ENCODE results near the gene MAGI1.

Gene MAGI1

DNA sequence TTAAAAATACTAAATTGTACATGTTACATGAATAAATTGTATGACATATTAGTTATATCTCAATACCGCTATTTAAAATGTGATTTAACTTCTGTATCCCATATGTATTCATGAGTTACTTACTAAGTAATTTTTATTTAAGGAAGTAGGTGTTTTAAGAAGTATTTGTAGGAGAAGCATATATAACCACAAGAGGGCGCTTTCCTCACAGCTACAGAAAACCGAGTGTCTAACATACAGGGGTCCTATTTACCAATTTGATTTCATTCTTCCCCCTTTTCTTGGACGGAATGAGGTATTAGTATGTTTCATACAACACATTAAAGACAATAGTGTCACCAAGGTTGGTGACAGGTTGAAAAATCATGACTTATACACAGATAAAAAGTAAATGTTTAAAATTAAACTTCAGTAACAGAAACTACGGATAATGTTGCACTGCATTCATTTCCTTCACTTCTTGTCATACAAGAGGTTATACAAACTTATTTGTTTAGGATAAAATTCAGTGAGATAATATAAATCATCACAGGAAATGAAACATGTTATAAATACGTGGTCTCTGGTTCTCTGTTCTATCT lies 253.6 kb downstream of the MAGI1 start:
- no peak for DNase-seq

DNA sequence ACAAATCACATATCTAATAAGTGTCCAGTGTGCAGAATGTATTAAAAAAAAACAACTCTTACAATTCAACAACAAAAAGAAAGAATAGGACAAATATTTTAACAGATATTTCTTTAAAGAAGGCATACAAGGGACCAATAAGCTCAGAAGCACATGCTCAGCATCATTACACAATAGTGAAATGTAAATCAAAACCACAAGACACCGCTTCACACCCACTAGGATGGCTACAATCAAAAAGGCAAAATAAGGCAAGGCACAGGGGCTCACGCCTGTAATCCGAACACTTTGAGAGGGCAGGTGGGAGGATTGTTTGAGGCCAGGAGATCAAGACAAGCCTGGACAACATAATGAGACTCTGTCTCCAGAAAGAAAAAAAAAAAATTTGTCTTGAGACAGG lies 255.6 kb downstream of the MAGI1 start:
- no peak for DNase-seq

DNA sequence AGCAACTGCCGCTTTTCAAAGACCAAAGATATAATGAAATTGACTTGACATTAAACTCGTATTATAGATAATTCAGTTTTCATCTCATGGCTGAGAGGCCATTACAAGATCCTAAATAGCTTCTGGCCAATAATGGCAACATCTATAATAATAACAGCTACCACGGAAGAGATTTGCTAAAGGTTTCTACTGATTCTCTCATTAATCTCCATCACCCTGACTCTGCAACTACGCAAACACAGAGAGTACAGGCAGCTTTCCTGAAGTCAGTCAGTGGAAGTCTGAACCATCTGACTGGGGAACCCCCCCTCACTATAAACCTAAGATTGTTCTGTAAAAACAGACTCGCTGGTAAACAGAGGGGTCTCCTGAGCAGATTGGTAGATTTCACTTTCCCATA lies 257.1 kb downstream of the MAGI1 start:
- DNase-seq = no peak

DNA sequence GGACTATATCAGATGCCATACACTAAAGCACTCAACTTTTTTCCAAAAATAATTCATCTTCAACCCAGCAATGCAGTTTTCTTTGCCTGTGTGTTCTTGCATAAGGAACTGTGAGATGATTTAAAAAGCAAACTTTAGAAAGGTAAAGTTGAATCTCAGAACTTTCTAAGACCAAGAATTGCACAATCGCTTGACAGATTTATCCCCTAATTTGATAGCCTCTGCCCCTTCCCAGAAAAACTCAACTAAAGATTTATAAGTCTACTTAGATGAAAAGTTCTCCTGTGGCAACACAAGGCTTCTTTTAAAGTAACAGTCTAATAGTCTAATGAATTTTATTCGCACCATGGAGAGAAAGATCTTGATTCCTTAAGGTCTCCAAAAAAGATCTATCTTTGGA lies 259.3 kb downstream of the MAGI1 start:
- no peak for DNase-seq

DNA sequence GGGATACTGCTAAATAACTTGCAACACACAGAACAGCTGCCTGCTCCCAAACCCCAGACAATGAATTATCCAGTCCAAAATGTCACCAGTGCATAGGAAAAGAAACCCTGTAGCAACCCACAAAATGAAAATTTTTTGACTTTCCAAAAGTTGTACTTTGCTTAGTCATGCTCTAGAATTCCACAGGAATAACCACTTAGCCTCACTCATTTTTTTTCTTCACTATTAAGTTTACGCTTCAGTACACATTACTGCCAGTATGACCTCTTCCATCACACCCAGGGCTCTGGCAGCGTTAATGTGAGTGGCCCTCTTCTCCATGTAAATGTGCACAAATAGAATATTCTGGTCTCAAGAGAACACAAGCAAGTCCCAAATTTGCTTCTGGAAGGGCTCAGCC lies 259.8 kb downstream of the MAGI1 start:
- DNase-seq = no peak

DNA sequence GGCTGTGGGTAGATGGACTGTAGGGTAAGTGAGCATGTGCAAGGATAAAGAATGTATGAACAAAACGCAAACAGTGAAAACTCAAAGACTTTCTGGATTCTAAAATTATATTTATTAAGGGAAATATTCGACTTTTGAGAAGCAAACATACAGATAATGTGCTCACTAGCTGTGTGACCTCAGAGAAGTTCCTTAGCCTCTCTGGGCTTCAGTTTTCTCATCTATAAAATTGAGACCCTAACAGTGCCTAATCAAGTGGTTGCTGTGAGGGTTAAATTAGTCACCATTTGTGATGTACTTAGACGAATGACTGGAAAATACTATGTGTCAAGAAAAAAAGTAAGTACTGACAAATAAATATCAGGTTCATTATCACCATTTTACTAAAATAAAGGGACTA lies 261.7 kb downstream of the MAGI1 start:
- no peak for DNase-seq

DNA sequence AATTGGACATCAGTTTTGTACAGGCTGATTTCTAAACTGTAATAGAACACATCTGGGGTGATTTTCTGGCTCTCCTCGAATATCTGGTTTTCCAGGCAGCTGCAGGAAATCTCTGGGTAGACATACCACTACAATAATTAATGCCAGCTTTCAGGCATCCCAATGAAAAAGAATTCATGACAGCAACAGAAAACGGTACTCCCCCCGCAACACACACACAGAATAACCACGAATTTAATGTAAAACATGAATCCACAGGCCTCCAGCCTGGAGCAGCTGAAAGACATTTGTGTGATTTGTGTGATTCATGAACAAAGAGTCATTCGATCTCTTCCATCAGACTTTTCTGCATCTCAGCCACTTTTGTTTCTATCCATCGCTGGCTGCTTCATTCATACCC lies 262.2 kb downstream of the MAGI1 start:
- DNase-seq = no peak

DNA sequence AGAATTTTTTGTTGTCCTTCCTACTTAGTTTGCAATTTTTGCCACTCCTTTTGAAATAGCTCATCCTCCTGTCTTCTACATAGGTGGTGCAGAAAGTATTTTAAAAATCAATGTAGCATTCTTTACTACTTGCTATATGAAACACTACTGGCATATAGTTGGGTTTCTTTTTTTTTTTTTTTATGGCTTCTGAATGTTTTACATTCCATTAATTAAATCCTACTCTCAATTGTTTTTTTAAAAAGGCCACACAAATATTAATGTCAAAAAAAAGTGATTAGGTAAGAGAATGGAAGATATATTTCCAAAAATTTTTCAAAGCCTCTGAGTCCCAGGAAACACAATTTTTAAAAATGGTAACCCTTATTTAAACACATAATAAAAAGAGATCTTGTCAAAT lies 262.6 kb downstream of the MAGI1 start:
- no peak for DNase-seq

DNA sequence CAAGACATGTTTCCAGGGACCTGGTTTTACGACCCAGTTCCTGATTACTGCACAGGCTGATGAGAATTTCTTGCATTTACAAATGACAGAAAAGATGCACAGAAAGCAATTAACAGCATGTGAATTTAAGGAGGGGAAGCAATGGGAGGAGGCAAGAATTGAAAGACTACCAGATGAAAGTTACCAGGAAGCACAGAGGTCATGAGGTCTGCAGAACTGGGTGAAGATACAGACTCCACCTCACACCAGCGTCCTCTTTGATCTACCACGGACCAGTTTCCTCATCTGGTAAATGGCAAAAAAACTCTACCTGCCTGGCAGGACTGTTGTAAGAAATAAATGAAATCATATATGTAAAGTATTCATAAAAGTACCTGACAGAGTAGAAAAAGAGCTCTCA lies 266.0 kb downstream of the MAGI1 start:
- no peak for DNase-seq

DNA sequence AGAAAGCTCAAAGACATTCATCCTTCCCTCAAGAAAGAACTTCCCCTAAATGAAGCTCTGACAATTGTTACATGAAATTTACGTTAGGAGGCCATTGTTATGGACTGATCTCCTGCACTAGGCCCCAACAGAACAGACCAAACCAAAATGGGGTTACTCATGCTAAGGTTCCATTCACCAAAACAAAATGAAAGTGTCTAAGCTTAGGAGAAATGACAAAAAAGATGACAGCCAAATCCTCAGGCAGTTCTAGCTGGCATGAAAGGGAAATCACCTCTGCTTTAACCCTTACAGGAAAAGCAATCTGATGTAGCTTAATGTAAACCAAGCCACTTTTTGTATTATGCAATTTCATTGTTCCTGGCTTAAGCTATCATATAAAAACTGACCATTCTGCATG lies 271.2 kb downstream of the MAGI1 start:
- no peak for DNase-seq

DNA sequence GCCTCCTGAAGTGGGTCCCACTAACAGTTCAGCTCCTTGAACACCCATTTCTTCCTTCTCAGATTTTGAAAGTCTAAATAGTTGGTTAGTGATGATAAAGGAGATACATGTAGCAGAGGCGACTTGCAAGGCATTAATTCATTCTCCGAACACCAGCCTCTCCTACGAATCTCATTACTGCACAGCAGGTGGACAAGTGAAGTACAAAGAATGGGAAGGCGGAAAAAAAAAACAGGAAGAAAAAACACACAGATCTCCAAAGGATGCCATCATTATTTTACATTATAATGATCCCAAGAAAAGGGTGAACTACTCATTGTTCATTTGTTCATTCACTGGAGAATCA lies 276.5 kb downstream of the MAGI1 start:
- DNase-seq = no peak

DNA sequence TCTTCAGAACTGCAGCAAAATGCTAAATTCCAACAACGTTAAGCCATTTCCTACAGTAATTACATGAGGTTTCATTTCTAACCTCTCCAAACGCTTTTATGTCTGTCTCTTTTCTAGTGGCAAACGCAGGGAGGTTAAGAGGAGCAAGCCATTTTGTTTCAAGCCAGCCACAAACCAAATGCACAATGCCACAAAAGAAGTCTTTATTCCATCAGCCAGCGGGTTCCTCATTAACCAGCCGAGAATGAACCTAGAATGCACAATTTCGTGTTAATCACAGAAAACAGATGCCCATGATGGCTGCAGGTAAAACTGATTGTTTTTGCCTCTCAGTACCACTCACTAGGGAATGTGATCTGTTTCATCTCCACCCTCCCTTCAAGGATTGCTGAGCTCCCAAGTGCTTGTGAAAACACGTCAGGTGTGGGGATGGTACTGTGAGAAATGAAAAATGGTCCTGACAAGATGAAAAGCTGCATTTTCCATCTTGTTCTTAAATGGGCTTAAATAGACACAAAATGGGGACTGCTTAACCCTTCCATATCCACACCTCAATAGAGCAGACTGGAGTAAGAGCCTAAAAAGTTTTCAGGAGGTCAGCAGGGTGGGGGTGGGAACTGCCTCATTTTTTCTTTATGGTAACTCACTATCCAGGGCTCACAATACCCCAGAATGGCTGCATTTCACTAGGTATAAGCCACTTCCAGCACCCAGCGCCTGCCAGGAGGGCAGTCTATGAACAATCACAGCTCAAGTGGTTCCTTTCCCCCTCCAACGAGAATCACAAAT lies 277.1 kb downstream of the MAGI1 start:
- no peak for DNase-seq

DNA sequence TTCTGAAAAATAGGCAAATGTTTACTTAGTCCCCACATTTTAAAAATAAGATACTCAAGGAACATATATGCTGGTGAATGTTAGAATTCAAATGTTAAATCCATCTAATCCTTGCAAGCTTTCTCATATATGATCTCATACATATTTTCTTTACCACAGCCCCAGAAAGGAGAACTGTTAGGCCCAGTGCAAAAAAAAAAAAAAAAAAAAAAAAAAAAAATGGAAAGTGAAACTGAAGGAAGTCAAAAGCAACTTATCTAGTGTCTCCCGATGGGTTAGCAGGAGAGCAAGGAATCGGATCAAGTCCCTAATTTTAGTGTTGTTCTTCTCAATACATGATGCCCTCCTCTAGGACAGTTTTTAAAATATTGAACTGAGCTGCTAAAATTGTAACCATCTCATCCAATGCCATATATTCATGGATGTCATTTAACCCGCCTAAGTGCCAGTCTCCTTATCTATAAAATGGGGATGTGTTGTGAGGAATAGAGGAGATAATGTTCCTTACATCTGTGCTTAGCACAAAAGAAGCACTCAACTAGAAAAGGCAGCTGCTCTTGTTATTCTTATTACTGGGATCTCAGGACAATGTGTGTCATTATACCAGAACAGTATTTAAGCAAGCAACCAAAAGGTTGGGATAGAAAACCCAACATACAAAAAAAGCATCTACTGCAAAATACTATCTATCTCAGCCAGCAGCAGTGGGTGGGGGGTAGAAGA lies 279.7 kb downstream of the MAGI1 start:
- no peak for DNase-seq

DNA sequence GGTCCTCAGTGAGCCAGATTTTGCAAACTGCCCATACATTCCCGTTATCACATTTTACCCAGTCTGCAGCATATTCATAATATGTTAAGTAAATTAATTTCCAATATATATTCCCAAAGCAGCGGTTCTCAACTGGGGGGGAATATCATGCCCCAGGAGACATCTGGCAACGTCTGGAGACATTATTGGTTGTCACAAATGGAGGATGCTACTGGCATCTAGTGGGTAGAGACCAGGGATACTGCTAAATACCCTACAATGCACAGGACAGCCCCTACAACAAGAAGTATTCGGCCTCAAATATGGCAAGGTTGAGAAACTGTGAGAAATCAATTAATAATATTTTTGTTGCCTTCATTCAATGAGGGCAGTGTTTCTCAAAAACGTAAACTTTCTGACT lies 280.3 kb downstream of the MAGI1 start:
- no peak for DNase-seq

DNA sequence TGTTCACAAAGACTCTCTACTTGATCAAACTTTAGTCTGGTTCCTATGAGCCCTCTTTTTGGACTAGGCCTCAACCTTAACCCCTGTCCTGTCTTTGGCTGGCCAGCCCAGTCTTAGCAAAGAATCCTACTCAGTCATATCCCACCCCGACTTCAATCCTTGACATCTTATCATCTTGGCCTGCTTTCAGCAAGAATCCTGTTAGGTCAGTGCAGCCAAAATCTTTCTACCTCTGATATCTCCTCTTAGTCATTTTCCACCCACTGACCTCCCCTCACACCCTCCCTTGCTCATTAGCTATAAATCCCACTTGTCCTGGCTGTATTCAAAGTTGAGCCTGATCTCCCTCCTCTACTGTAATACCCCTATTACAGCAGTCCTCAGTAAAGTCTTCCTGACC lies 286.1 kb downstream of the MAGI1 start:
- DNase-seq = no peak

DNA sequence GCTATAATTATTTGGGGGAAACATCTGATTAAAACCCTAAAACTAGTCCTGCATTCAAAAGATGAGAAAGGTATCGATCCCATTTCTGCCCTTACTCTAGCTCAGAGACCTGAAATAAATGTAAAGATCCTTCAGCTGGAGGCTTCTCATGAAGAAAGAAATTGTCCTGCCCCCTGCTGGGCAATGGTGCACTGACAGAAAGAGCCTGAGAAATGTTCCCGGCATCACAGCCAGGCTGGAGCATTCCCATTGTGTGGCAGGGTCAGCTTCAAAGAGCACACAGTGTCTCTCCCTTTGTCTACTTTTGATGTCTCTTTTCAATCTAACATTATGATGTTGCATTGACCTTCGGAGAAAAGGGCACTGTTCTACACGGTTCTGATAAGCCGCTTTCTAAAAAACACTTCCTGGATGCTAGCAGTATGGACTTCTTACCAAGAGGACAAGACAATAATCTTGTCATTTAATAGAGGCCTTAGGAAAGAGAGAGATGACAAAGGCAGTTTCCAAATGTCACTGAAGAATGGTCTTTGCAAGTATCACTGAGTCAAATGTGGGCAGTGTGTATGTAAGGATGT lies 287.5 kb downstream of the MAGI1 start:
- no peak for DNase-seq

DNA sequence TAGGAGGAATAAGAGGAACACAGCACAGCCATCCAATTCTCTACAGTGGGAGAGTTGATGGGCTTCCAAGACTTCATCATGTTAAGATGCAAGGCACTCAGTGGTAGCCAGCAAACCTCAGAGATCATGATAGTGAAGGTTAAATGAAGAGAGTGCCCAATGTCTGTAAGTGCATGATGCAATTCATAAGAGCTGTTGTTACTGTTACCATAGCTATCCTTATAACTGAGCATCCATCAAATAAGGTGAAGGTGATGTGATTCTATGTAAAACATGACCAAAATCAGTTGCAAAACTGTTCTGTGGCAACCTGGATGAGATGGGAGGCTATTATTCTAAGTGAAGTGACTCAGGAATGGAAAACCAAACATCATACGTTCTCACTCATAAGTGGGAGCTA lies 289.7 kb downstream of the MAGI1 start:
- no peak for DNase-seq

DNA sequence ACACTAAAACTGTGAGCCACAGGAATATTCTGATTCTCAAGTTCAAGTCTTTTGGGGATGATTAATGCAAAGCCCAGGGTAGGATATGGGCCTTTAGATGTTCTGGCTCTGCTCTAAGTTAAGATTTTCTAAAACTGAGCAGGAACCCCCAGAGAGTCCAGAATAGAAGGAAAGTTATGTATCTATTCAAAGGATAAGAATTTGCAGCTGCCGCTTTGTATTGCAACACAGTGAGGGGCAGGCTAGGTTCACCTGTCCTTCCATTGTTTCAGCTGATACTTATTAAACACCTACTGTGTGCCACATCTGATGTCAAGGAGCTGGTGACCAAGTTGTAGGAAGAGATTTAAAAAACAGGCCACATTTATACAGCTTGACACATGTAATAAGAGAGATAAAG lies 290.4 kb downstream of the MAGI1 start:
- no peak for DNase-seq

DNA sequence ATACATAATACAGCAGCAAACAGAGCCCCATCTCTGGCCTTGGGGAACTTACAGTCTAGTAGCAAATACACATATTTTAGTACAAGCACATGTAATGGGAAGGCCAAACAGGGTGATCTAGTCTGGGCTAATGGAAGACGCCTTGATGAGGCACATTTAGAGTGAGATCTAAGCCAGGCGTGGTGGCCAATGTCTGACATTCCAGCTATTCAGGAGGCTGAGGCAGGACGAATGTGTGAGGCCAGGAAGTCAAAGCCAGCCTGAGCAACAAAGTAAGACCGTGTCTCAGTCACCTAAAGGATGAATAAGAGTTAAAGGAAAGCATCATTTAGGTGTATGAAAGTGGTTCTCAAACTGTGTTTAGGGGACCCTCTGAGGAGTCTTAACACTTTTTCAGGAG lies 291.9 kb downstream of the MAGI1 start:
- DNase-seq = no peak

DNA sequence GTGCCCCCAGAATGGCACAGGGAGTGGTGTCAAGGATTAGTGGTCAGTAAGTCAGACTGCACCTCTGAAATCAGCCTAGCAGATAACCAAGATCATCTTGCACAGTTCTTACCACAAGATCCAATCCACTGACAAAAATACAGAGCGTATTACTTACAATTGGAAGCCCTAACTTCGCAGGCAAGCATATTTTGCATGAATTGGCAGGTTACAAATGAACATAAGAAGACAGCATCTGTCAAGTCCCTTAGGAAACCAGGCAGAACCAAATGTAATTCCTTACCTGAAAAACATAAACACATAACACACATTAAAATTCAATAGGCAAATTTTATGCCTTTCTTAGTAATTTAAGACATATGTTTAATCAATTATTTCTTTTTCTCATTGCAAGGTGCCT lies 293.4 kb downstream of the MAGI1 start:
- no peak for DNase-seq

DNA sequence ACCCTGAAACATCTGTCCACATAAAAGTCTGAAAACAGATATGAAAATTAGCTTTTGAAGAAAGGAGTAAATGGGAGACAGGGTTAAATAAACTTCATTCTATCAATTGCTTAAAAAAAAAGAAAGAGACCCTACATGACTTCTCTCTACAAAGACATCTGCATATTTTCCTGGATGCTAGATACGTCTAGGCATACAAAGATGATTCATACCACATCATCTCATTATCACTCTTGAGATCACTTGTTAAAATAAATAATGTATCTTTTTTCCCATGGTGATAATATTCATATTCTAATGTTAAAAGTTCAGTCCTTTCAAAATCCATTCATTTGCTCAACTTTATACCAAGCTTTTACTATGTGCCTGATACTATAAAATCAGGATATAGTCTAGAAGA lies 295.8 kb downstream of the MAGI1 start:
- no peak for DNase-seq

DNA sequence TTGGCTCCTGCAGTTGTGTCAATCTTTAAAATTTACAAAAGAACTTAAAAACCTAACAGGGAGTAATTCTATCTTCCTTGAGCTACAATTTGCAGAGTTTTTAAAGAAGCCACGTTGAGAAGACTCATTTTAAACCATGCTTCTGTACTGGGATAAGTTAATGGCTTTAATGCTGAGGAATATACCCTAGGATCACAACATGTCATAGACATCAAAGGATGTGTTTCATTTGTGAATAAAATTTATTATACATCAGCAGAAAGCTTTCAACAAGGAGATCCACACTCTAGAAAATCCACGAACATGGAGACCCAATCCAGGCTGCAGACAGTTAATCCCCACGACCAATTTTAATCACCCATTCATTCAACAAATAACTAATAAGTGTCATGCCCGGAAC lies 297.2 kb downstream of the MAGI1 start:
- no peak for DNase-seq

DNA sequence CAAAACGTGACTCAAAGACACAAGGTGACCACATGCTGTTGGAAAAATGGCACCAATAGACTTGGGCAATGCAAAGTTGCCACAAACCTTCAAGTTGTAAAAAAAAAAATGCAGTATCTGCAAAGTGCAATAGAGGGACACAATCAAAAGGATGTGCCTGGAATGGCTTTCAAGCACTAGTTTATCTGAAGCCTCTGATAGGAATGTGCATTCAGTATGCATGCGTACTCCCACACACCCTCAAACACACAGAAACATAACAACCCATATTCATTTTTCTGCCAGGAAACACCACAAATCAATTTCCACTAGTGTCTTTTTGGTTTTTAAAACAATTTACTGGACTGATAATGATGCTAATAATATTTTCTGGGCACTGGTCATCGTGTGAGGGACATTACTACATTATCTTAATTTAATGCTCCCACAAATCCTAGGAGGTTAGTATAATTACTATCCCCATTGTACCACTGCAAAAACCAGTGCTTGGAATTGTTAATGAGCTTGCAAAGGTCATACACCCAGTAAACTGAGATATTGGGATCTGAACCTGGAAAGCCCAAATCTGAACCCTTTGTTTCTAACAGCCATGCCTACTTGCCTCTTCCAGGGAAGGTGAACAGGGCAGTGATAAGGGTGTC lies 298.7 kb downstream of the MAGI1 start:
- DNase-seq = no peak

DNA sequence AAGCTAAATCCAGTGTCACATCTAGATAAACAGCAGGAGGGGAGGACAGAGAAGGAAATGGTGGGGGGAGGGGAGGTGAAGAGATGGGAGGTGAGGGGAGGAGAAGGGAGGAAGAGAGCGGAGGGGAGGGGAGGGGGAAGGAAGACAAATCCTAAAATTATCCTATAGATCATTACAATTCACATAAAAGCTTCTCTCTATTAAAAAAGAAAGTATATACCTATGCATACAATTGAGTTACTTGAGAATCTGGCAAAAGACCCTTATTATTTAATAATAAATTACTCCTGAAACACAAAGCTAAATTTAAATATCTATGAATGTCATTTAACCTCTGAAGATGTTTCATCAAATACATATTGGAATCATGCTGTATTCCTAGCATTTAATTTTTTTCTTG lies 303.9 kb downstream of the MAGI1 start:
- no peak for DNase-seq

All from stimulated activated CD4-positive, alpha-beta T cell treated with anti-CD3 and anti-CD28 coated beads, Interleukin-4, amount 100 ng/mL, for 4 hours (primary cell).